ENCODE results near the gene TRMT13.

- TF ChIP-seq, protein P1, sequence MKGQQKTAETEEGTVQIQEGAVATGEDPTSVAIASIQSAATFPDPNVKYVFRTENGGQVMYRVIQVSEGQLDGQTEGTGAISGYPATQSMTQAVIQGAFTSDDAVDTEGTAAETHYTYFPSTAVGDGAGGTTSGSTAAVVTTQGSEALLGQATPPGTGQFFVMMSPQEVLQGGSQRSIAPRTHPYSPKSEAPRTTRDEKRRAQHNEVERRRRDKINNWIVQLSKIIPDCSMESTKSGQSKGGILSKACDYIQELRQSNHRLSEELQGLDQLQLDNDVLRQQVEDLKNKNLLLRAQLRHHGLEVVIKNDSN (CRISPR knock-in tag; IDR thresholded peaks at IDR 0.05) = no peak
- no peak for TF ChIP-seq CEBPZ (IDR thresholded peaks at IDR 0.05; ENCODE audit: borderline replicate concordance, low read depth, low read length)
- TF ChIP-seq, protein P2, sequence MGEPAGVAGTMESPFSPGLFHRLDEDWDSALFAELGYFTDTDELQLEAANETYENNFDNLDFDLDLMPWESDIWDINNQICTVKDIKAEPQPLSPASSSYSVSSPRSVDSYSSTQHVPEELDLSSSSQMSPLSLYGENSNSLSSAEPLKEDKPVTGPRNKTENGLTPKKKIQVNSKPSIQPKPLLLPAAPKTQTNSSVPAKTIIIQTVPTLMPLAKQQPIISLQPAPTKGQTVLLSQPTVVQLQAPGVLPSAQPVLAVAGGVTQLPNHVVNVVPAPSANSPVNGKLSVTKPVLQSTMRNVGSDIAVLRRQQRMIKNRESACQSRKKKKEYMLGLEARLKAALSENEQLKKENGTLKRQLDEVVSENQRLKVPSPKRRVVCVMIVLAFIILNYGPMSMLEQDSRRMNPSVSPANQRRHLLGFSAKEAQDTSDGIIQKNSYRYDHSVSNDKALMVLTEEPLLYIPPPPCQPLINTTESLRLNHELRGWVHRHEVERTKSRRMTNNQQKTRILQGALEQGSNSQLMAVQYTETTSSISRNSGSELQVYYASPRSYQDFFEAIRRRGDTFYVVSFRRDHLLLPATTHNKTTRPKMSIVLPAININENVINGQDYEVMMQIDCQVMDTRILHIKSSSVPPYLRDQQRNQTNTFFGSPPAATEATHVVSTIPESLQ (CRISPR knock-in tag; IDR thresholded peaks at IDR 0.05) = no peak
- no peak for TF ChIP-seq PCBP2 (IDR thresholded peaks at IDR 0.05; ENCODE audit: low read depth, low read length, poor library complexity, severe bottlenecking)
- TF ChIP-seq POLR2AphosphoS5 (IDR thresholded peaks at IDR 0.05; ENCODE audit: control insufficient read depth, insufficient read depth, low read depth, low read length) = no peak
- no peak for TF ChIP-seq ZNF274 (IDR thresholded peaks at IDR 0.05; ENCODE audit: borderline replicate concordance, low read depth, low read length)
- TF ChIP-seq, protein P3, sequence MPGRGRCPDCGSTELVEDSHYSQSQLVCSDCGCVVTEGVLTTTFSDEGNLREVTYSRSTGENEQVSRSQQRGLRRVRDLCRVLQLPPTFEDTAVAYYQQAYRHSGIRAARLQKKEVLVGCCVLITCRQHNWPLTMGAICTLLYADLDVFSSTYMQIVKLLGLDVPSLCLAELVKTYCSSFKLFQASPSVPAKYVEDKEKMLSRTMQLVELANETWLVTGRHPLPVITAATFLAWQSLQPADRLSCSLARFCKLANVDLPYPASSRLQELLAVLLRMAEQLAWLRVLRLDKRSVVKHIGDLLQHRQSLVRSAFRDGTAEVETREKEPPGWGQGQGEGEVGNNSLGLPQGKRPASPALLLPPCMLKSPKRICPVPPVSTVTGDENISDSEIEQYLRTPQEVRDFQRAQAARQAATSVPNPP (IDR thresholded peaks at IDR 0.05; ENCODE audit: borderline replicate concordance, insufficient read depth, insufficient read length) = no peak
Measured at GRCh38 chr1:100145116-100145515, 12.2 kb downstream of the TRMT13 start.

All from K562 (cell line).